Measurements from ENCODE around the gene NRG3.

DNA sequence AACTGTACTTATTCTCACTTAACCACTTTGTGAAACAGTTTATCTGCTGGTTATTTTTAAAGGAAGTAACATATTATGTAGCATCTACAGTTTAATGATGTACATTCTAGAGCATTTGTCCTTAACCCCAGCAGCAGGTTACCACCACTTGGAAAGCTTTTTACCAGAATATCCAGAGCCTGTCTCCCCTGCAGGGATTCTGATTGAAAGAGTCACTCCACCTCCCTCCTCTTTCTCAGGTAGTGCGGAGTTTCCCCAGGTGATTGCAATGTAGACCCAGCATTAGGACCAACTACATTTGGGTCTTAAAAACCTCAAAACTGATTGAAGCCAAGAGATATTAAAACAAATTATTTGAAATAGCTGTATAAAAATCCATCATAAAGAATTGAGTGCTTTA lies 53.1 kb downstream of the NRG3 start:
- no peak for TF ChIP-seq ASH2L (IDR thresholded peaks at IDR 0.05; ENCODE audit: low read length)
- TF ChIP-seq POLR2A (IDR thresholded peaks at IDR 0.05; ENCODE audit: control extremely low read depth in 1 of 2, low read depth in 2 of 2, low read length in 2 of 2) = no peak
- TF ChIP-seq, protein P1, sequence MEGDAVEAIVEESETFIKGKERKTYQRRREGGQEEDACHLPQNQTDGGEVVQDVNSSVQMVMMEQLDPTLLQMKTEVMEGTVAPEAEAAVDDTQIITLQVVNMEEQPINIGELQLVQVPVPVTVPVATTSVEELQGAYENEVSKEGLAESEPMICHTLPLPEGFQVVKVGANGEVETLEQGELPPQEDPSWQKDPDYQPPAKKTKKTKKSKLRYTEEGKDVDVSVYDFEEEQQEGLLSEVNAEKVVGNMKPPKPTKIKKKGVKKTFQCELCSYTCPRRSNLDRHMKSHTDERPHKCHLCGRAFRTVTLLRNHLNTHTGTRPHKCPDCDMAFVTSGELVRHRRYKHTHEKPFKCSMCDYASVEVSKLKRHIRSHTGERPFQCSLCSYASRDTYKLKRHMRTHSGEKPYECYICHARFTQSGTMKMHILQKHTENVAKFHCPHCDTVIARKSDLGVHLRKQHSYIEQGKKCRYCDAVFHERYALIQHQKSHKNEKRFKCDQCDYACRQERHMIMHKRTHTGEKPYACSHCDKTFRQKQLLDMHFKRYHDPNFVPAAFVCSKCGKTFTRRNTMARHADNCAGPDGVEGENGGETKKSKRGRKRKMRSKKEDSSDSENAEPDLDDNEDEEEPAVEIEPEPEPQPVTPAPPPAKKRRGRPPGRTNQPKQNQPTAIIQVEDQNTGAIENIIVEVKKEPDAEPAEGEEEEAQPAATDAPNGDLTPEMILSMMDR (IDR thresholded peaks at IDR 0.05; ENCODE audit: control extremely low read depth in 1 of 3, insufficient read depth in 1 of 3, low read depth in 1 of 3, low read length in 3 of 3) = no peak
- TF ChIP-seq ZNF274 (IDR thresholded peaks at IDR 0.05; ENCODE audit: borderline replicate concordance, extremely low read depth, low read length) = no peak
- TF ChIP-seq, protein P2, sequence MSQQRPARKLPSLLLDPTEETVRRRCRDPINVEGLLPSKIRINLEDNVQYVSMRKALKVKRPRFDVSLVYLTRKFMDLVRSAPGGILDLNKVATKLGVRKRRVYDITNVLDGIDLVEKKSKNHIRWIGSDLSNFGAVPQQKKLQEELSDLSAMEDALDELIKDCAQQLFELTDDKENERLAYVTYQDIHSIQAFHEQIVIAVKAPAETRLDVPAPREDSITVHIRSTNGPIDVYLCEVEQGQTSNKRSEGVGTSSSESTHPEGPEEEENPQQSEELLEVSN (IDR thresholded peaks at IDR 0.05) = no peak
- TF ChIP-seq, protein P3, sequence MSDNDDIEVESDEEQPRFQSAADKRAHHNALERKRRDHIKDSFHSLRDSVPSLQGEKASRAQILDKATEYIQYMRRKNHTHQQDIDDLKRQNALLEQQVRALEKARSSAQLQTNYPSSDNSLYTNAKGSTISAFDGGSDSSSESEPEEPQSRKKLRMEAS (IDR thresholded peaks at IDR 0.05) = no peak
- TF ChIP-seq EZH2 (IDR thresholded peaks at IDR 0.05; ENCODE audit: low read depth, low read length, severe bottlenecking) = no peak
- TF ChIP-seq RFX5 (IDR thresholded peaks at IDR 0.05; ENCODE audit: borderline replicate concordance, low read depth, low read length) = no peak
- TF ChIP-seq JUN (IDR thresholded peaks at IDR 0.05; ENCODE audit: low read depth, low read length) = no peak
- TF ChIP-seq POLR2AphosphoS5 (IDR thresholded peaks at IDR 0.05; ENCODE audit: low read depth, low read length) = no peak
- no peak for TF ChIP-seq SIN3A (conservative IDR thresholded peaks at IDR 0.05 in 1 of 2, IDR thresholded peaks at IDR 0.05 in 1 of 2; ENCODE audit: low read depth in 1 of 2, low read length in 2 of 2)
- no peak for TF ChIP-seq RAD21 (IDR thresholded peaks at IDR 0.05 in 1 of 2, conservative IDR thresholded peaks at IDR 0.05 in 1 of 2; ENCODE audit: low read depth in 2 of 2, low read length in 2 of 2)
- TF ChIP-seq RXRA (IDR thresholded peaks at IDR 0.05; ENCODE audit: insufficient read depth, low read depth, low read length) = no peak
